Measurements from ENCODE around the gene STMN3. TPM values are rescaled to one million over a fixed set of nuclear protein-coding genes. Genes with fewer than 3 reads are reported as not detected.

Gene STMN3
- total RNA-seq, result 7.2 and 11.7 TPM in 2 replicates

GRCh38 chr20:63653041-63653973, at the start of gene STMN3:
STMN3 (minus strand) TSS chr20:63653424; CDS start chr20:63653345, 79 bp downstream.

GRCh38 chr20:63696628-63697356, 43.6 kb upstream of the STMN3 start, which contains the start of gene TNFRSF6B:
TNFRSF6B (plus strand) TSS chr20:63696652; CDS start chr20:63696768, 116 bp downstream.

DNA sequence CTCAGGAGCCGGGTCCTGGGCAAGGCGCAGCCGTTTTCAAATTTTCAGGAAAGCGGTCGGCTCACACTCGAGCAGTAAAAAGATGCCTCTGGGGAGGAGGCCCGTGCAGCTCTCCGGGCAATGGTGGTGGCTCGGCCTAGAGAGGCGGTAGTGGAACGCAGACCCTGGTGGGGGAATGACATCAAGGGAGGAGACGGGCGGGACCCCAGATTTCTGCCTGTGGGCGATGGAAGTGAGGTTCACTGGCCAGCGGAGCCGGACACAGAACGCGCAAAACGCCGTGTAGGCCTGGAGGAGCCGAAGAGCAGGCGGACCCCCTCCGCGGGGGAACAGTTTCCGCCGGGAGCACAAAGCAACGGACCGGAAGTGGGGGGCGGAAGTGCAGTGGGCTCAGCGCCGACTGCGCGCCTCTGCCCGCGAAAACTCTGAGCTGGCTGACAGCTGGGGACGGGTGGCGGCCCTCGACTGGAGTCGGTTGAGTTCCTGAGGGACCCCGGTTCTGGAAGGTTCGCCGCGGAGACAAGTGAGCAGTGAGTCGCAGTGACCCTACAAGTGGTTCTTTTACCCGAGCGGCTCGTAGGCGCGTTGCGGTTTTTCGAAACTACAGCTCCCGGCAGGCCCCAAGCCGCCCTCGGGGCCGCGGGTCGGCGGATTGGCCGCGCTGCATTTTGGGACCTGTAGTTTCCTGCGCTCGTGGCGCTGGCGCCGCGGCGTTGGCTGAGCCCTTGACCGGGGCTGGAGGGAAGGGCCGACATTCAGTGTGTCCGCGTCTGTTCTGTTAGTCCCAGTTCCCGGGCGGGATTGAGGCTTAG, 4.9 kb upstream of the STMN3 start, which contains the start of gene RTEL1:
RTEL1 (plus strand) TSS at position 376 of the 812 bp plus-strand sequence. CDS start 1,091 bp downstream, outside the sequence.

DNA sequence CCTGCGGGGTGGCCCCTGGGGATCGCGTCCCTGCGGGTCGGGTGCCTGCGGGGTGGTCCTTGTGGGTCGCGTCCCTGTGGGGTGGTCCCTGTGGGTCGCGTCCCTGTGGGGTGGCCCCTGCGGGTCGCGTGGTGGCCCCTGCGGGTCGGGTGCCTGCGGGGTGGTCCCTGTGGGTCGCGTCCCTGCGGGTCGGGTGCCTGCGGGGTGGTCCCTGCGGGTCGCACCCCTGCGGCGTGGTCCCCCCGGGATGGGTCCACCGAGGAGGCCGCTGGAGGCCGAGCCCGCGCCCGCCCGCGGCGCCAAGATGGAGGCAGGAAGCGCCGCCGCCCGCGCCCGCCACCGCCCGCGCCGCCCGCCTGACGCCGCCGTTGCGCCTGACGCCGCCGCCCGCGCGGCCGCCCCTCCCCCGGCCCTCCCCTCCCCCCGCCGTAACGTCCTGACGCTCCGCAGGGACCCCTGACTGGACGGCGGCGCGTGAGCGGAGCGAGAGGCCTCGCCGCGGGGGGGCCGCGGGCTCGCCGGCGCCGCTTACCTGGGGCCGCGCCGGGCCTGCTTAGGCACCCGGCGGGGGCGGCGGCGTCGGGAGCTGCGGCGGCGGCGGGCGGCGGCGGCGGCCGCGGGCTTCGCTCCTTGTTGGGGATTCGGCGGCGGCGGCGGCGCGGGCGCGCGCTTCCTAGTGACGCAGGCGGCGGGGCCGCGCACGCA, 26.6 kb downstream of the STMN3 start, which contains the start of gene GMEB2:
GMEB2 (minus strand) TSS at position 678 of the 705 bp plus-strand sequence. CDS start 7,704 bp downstream, outside the sequence.

Other genes starting within 250 kb of the STMN3 start
- gene KCNQ2, start 180.8 kb downstream of the STMN3 start, total RNA-seq, result not detected in 2 replicates
- gene EEF1A2, start 154.3 kb downstream of the STMN3 start, total RNA-seq, result 0.43 and 0.79 TPM in 2 replicates
- 14.9 and 23.5 TPM in 2 replicates for gene PPDPF, start 132.7 kb downstream of the STMN3 start, total RNA-seq
- gene PTK6, start 116.0 kb downstream of the STMN3 start, total RNA-seq, result 0.09 and 0.16 TPM in 2 replicates
- not detected in 2 replicates for gene SRMS, start 105.7 kb downstream of the STMN3 start, total RNA-seq
- gene FNDC11, start 99.3 kb downstream of the STMN3 start, total RNA-seq, result 0.60 and 0.95 TPM in 2 replicates
- gene HELZ2, start 79.2 kb downstream of the STMN3 start, total RNA-seq, result 36.8 and 38.1 TPM in 2 replicates
- gene GMEB2, start 26.3 kb downstream of the STMN3 start, total RNA-seq, result 6.0 and 6.5 TPM in 2 replicates
- gene RTEL1, start 4.9 kb upstream of the STMN3 start, total RNA-seq, result 7.7 and 9.9 TPM in 2 replicates
- gene TNFRSF6B, start 43.2 kb upstream of the STMN3 start, total RNA-seq, result 0.52 and 18.1 TPM in 2 replicates
- 36.7 and 63.4 TPM in 2 replicates for gene ARFRP1, start 54.6 kb upstream of the STMN3 start, total RNA-seq
- gene ZGPAT, start 54.6 kb upstream of the STMN3 start, total RNA-seq, result 18.4 and 25.1 TPM in 2 replicates
- 2.4 and 3.0 TPM in 2 replicates for gene LIME1, start 83.2 kb upstream of the STMN3 start, total RNA-seq
- gene SLC2A4RG, start 86.4 kb upstream of the STMN3 start, total RNA-seq, result 17.7 and 18.8 TPM in 2 replicates
- gene ZBTB46, start 177.8 kb upstream of the STMN3 start, total RNA-seq, result 23.6 and 54.7 TPM in 2 replicates
- under 0.01 TPM in 1 of 2 replicates, not detected in the other for gene ABHD16B, start 208.1 kb upstream of the STMN3 start, total RNA-seq
- 95.0 and 133 TPM in 2 replicates for gene TPD52L2, start 211.8 kb upstream of the STMN3 start, total RNA-seq
- 39.9 and 40.2 TPM in 2 replicates for gene DNAJC5, start 241.7 kb upstream of the STMN3 start, total RNA-seq

Data from bronchial smooth muscle cell (primary cell).